HAP-1 (cell line): ENCODE results near the gene SPP1.

ENCODE experiments used
- DNase-seq, 2 experiments: peaks; one replicate each; pipeline ENCODE4 v3.0.0-alpha.2; 2016 to 2020; ENCODE audit warnings: low spot score in 2 of 2
- H3K27me3 ChIP-seq: fragments of 250-450 bp; sonication (Bioruptor Pico); 2 replicates; pipeline ENCODE4 v1.5.1; 2020; ENCODE audit warnings: low read depth, mild to moderate bottlenecking, moderate library complexity
- H3K36me3 ChIP-seq: fragments of 250-450 bp; sonication (Bioruptor Pico); replicated peaks from 2 replicates; pipeline ENCODE4 v1.5.1; 2020; ENCODE audit warnings: mild to moderate bottlenecking
- H3K4me1 ChIP-seq: fragments of 250-450 bp; sonication (Bioruptor Pico); 2 replicates; pipeline ENCODE4 v1.5.1; 2020; ENCODE audit warnings: mild to moderate bottlenecking
- H3K4me3 ChIP-seq: fragments of 250-450 bp; sonication (Bioruptor Pico); 2 replicates; pipeline ENCODE4 v1.5.1; 2020; ENCODE audit warnings: mild to moderate bottlenecking, moderate library complexity
- H3K9me3 ChIP-seq: fragments of 250-450 bp; sonication (Bioruptor Pico); 2 replicates; pipeline ENCODE4 v1.5.1; 2020; ENCODE audit warnings: mild to moderate bottlenecking, moderate library complexity
- in situ Hi-C: fragments of 300-500 bp; cut with MboI; formaldehyde crosslinking; loops from 3 replicates; pipeline ENCODE4 v1.14.3; 2020; ENCODE audit warnings: low sequenced_read_pairs, inconsistent platforms, mixed read lengths

The SPP1 gene

DNA sequence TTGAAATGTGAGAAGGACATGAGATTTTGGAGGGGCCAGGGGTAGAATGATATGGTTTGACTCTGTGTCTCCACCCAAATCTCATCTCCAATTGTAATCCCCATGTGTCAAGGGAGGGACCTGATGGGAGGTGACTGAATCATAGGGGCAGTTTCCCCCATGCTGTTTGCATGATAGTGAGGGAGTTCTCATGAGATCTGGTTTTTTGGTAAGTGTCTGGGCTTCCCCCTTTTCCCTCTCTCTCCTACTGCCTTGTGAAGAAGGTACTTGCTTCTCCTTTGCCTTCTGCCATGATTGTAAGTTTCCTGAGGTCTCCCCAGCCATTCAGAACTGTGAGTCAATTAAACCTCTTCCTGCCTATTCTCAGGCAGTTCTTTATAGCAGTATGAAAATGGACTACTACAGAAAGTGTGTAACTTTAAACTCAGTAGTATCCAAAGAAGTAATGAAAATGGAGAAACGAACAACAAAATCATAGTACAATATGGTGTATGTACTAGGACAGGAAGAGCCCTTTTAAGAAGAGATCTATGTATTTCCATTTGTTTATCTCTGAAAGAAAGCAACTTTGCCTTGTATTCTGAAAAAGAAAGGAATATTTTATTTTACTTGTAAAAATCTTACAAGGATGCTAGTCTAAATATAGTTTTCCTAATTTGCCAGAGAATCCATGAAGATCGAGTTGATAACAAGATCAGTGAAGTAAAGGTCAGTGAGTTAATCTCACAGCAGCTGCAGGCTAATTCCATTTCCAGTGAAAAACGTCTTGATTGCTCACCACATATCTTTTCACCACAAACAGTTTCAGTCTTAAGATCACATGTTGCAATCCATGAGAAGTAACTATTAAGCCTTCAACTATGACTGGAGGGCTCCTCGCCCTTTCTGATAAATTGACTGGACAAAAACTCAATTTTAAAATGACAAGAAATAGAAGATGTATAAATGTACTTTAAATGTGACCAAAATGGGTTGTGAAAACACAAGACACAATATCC is 52.4 kb downstream of the SPP1 start:
- Histone ChIP-seq H3K27me3 (no peaks in the 10 kb centered on the region), H3K4me1 (no peaks in the 10 kb centered on the region), H3K36me3 (no peaks in the 10 kb centered on the region; the same call in none of the 2 replicates), H3K9me3 (peaks cover 10% of the 10 kb centered on the region), H3K4me3 (no peak overlapping the region)
- in situ Hi-C loops = no loop called here
- no peak for DNase-seq

DNA sequence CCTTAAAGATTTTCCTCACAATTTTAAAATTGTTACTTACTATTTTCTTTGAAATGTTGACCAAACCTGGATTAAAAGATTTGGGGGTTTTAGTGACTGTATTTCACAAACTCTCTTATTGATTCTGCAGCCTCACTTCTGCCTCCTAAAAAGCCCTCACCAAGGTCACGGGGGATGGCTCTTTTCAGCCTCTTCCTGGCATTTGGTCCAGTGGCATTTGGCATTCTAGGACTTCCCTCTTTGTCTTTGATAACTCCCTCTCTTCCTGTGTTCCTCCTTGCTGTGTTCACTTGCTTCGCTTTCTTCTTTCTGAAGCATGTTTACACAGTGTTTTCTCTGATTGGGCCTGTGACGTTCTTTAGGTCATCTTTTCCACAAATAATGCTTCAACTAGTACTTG is 53.4 kb downstream of the SPP1 start:
- H3K4me1 ChIP-seq = no peaks in the 10 kb centered on the region
- no peak overlapping the region for H3K4me3 ChIP-seq
- H3K9me3 ChIP-seq = peaks cover 10% of the 10 kb centered on the region
- in situ Hi-C loops = no loop called here
- H3K27me3 ChIP-seq = no peaks in the 10 kb centered on the region
- no peak for DNase-seq
- no peaks in the 10 kb centered on the region; the same call in none of the 2 replicates for H3K36me3 ChIP-seq

DNA sequence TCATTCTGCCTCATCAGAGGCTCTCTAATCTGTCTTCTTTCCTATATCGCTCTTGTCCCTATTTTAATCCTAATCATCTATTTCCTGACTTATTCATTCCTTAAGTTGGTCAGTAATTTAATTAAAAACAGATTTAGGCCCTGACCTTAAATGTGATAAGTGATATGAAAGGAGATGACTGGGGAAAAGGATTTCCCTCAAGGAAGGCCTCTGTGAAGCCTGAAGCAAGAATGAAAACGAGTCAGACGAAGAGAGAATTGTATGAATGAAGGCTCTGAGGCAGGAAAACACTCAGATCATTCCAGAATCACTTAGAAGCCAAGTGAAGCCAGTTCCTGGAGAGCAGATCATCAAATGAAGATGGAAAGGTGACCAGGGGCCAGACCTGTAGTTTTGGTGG is 54.0 kb downstream of the SPP1 start:
- no peaks in the 10 kb centered on the region for H3K4me1 ChIP-seq
- no peaks in the 10 kb centered on the region; the same call in none of the 2 replicates for H3K36me3 ChIP-seq
- no peak for DNase-seq
- no peak overlapping the region for H3K4me3 ChIP-seq
- in situ Hi-C loops = no loop called here
- peaks cover 10% of the 10 kb centered on the region for H3K9me3 ChIP-seq
- no peaks in the 10 kb centered on the region for H3K27me3 ChIP-seq

DNA sequence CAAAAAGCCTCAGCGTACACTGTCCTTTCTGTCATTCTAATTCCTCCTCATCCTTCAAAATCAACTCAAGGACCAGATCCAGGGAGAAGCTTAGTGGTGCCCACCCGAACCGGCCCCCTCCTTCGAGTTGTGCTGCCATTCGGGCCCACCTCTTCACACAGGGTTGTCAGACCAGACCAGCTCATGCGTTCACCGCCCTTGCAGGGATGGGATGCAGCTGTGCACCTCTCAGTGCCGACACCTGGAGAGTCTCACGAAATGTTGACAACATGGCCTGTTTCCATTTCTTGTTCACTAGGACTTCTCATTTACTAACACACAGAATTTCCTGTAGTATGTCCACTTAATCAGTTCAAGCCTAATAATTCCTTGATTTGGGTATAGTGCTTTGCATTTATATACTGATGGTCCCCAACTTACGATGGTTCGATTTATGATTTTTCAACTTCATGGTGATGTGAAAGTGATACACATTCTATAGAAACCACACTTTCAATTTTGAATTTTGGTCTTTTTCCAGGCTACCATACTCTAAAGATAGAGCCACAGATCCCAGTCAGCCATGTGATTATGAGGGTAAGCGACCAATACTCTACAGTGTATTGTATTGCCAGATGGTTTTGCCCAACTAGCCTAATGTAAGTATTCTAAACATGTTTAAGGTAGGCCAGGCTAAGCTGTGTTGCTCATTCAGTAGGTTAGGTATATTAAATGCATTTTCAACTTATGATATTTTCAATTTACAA is 55.2 kb downstream of the SPP1 start:
- no peak overlapping the region for H3K4me3 ChIP-seq
- no peak for DNase-seq
- H3K9me3 ChIP-seq = peaks cover 4% of the 10 kb centered on the region
- H3K36me3 ChIP-seq = no peaks in the 10 kb centered on the region; the same call in none of the 2 replicates
- H3K27me3 ChIP-seq = no peaks in the 10 kb centered on the region
- no peaks in the 10 kb centered on the region for H3K4me1 ChIP-seq
- in situ Hi-C loops = loop anchor here (5.0 to 10.0 kb wide), 2 partner anchors 182 to 484 kb away; no protein-coding TSS in a partner anchor
